H1 (cell line): ENCODE measurements around the gene NDUFA6.

ENCODE experiments used
- CBX8 ChIP-seq: fragments of 300-800, 300-1000 bp; sonication (generic); IDR thresholded peaks from 2 replicates; pipeline ENCODE4 v1.7.1; 2016; ENCODE audit warnings: low read depth, low read length, borderline replicate concordance
- JUN ChIP-seq: IDR thresholded peaks from 2 replicates; pipeline ENCODE4 v1.6.1; 2011; ENCODE audit warnings: low read depth, mild to moderate bottlenecking, improper control_type of control experiment, low read length
- KDM5A ChIP-seq: fragments of 200-600 bp; IDR thresholded peaks from 2 replicates; pipeline ENCODE4 v1.7.1; 2012; ENCODE audit warnings: mild to moderate bottlenecking, low read length, inconsistent platforms, mixed read lengths
- POLR2A ChIP-seq, 2 experiments: IDR thresholded peaks; 1 replicate in 1 of 2; 2 replicates in 1 of 2; pipeline ENCODE4 v1.6.1; 2011; ENCODE audit warnings: low read depth in 2 of 2, low read length in 2 of 2, mild to moderate bottlenecking in 2 of 2; ENCODE audit errors: control extremely low read depth in 1 of 2
- POLR2AphosphoS5 ChIP-seq: IDR thresholded peaks from 2 replicates; pipeline ENCODE4 v1.6.1; 2011; ENCODE audit warnings: low read depth, low read length
- SIN3A ChIP-seq, 2 experiments: IDR thresholded peaks in 1 of 2; conservative IDR thresholded peaks in 1 of 2; 2 replicates each; pipeline ENCODE4 v1.6.1; 2011 to 2012; ENCODE audit warnings: low read length in 2 of 2, improper control_type of control experiment in 1 of 2, low read depth in 1 of 2, mild to moderate bottlenecking in 1 of 2
- ZNF274 ChIP-seq: IDR thresholded peaks from 2 replicates; pipeline ENCODE4 v1.7.0; 2012; ENCODE audit warnings: low read length, borderline replicate concordance; ENCODE audit errors: extremely low read depth
- TF ChIP-seq, protein P1 (sequence below), 3 experiments: IDR thresholded peaks; 1 replicate in 2 of 3; 2 replicates in 1 of 3; pipeline versions ENCODE4 v1.5.1 to v1.6.1; 2011; ENCODE audit warnings: low read length in 3 of 3, mild to moderate bottlenecking in 3 of 3, inconsistent platforms in 2 of 3, low read depth in 1 of 3, moderate library complexity in 1 of 3; ENCODE audit not compliant: insufficient read depth in 1 of 3; ENCODE audit errors: control extremely low read depth in 1 of 3
- TF ChIP-seq, protein P2 (sequence below): IDR thresholded peaks from 2 replicates; pipeline ENCODE4 v1.6.1; 2011; ENCODE audit warnings: low read depth, mild to moderate bottlenecking, low read length; ENCODE audit not compliant: insufficient read depth

DNA sequence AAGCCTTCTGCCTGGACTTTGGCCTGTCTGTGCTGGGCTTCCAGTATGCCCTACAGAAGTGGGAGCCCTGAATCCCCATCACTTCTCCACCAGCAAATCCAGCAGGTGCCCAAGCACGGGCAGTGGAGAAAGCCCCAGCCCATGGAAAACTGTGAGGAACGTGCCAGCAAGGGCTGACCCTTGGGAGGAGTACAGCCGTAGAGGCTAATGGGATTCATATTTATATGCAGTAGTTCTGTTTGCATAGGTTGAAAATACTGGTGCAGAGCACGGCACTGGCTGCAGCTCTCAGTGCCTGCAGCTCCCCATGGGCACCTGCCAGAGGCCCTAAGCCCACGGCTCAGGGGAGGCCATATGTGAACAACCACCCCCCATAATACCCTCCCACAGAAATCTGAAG is 30.1 kb downstream of the NDUFA6 start:
- TF ChIP-seq, protein P1, sequence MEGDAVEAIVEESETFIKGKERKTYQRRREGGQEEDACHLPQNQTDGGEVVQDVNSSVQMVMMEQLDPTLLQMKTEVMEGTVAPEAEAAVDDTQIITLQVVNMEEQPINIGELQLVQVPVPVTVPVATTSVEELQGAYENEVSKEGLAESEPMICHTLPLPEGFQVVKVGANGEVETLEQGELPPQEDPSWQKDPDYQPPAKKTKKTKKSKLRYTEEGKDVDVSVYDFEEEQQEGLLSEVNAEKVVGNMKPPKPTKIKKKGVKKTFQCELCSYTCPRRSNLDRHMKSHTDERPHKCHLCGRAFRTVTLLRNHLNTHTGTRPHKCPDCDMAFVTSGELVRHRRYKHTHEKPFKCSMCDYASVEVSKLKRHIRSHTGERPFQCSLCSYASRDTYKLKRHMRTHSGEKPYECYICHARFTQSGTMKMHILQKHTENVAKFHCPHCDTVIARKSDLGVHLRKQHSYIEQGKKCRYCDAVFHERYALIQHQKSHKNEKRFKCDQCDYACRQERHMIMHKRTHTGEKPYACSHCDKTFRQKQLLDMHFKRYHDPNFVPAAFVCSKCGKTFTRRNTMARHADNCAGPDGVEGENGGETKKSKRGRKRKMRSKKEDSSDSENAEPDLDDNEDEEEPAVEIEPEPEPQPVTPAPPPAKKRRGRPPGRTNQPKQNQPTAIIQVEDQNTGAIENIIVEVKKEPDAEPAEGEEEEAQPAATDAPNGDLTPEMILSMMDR (IDR thresholded peaks at IDR 0.05; ENCODE audit: control extremely low read depth in 1 of 3, insufficient read depth in 1 of 3, low read depth in 1 of 3, low read length in 3 of 3): no peak
- TF ChIP-seq POLR2AphosphoS5 (no peak), KDM5A (no peak), JUN (no peak), POLR2A (IDR thresholded peaks at IDR 0.05; ENCODE audit: control extremely low read depth in 1 of 2, low read depth in 2 of 2, low read length in 2 of 2) (no peak), CBX8 (no peak), SIN3A (conservative IDR thresholded peaks at IDR 0.05 in 1 of 2, IDR thresholded peaks at IDR 0.05 in 1 of 2; ENCODE audit: low read depth in 1 of 2, low read length in 2 of 2) (no peak), ZNF274 (no peak)
- TF ChIP-seq, protein P2, sequence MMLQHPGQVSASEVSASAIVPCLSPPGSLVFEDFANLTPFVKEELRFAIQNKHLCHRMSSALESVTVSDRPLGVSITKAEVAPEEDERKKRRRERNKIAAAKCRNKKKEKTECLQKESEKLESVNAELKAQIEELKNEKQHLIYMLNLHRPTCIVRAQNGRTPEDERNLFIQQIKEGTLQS: no peak
